Cortex of kidney (tissue), 1 donor: ENCODE results near the gene DNAJC1.

ENCODE experiments used
- DNase-seq: peaks from one replicate; lab custom pipeline; 2025; lab: John Stamatoyannopoulos, UW

The DNAJC1 gene

GRCh38 chr10:21961847-21962246 lies 41.7 kb downstream of the DNAJC1 start:
- DNase-seq, result no peak

DNA sequence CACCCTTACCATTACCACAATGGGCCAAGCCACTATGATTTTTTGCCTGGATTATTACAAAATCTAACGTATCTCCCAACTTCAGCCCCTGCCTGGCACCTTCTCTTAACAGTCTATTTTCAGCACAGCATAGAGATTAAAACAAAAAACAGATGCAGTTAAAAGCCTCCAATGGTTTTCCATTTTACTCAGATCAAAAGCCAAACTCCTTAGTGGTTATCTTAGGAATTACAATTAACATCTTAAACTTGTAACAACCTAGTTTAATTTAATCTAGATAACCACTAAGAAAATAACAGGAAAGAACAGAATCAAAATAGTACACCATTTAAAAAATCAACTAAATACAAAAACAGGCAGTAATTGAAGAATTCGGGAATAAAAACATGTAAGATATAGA lies 43.5 kb downstream of the DNAJC1 start:
- DNase-seq, result no peak

DNA sequence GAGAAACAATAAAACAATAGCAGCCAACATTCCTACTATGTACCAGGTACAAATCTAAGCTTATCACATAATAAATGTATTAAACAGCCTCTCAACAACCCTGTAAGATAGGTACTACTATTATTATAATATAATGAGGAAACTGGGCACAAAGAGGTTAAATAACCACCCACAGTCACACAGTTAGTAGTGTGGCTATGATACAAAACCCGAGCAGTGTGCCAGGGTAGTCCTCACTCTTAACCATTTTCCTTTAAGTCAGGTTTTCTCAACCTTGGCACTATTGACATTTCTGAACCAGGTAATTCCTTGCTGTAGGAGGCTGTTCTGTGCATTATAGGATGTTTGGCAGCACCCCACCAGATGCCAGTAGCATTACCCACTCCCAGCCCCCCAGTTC lies 48.8 kb downstream of the DNAJC1 start:
- no peak for DNase-seq

GRCh38 chr10:21954132-21954531 lies 49.4 kb downstream of the DNAJC1 start:
- no peak for DNase-seq

DNA sequence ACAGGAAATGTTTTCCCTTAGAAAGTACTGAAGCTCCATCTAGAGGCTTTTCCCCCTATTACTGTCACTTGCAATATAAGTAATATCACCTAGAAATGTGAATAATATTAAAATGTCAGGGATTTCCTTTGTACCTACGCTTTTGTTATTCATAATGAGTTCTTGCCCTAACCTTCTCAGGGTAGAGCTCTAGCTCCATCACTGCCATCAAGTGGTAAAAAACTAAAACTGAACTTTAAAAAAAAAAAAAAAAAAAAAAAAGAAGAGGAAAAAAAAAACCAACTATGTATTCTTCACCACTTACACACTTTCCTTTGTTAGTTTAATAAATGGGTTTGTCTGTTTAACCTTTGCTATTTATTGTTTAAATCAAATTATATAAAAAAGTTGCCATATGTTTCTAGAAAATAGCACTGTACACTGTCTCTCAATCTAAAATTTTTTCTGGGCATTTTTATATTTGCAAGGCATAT lies 49.9 kb downstream of the DNAJC1 start:
- DNase-seq, result no peak

DNA sequence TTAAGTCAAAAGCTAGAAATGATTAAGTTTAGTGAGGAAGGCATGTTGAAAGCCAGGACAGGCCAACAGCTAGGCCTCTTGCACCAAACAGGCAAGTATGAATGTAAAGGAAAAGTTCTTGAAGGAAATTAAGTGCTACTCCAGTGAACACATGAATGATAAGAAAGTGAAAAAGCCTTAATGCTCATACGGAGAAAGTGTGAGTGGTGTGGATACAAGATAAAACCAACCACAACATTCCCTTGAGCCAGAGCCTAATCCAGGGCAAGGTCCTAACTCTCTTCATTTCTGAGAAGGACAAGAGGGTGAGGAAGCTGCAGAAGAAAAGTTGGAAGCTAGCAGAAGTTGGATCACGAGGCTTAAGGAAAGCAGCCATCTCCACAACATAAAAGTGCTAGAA lies 53.0 kb downstream of the DNAJC1 start:
- no peak for DNase-seq

- no peak for DNase-seq
Observed at GRCh38 chr10:21946946-21947345, 56.6 kb downstream of the DNAJC1 start.

- no peak for DNase-seq
Observed at GRCh38 chr10:21944727-21945386, 58.7 kb downstream of the DNAJC1 start.

GRCh38 chr10:21943633-21944265 lies 59.8 kb downstream of the DNAJC1 start:
- no peak for DNase-seq

DNA sequence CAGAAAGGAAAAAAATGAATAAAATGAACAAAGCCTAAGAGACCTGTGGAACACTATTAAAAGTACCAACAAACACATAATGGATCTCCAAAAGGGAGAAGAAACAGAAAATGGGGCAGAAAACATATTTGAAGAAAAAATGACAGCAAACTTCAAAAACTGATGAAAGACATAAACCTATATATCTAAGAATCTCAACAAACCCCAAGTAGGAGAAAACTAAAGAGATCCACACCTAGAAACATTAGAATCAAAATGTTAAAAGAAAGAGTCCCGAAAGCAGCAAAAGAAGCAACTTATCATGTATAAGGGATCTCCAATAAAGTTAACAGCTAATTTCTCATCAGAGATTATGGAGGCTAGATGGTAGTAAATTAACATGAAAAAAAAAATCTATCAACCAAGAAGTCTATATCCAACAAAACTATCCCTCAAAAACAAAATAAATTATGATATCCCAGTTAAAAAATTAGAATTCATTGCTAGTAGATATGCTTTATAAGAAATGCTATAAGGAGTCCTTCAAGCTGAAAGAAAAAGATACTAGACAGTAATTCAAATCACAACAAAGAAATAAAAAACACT lies 68.0 kb downstream of the DNAJC1 start:
- DNase-seq, result no peak

DNA sequence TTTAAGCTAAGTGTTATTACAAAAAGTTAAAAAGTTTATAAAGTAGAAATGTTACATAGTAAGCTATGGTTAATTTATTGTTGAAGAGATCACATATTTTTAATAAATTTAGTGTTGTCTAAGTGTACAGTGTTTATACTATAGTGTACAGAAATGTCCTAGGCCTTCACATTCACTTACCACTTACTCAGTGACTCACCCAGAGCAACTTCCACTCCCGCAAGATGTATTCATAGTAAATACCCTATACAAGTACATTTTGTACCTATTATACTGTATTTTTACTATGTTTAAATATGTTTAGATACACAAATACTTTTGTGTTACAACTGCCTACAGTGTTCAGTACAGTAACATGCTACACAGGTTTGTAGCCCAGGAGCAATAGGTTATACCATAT lies 69.2 kb downstream of the DNAJC1 start:
- no peak for DNase-seq

DNA sequence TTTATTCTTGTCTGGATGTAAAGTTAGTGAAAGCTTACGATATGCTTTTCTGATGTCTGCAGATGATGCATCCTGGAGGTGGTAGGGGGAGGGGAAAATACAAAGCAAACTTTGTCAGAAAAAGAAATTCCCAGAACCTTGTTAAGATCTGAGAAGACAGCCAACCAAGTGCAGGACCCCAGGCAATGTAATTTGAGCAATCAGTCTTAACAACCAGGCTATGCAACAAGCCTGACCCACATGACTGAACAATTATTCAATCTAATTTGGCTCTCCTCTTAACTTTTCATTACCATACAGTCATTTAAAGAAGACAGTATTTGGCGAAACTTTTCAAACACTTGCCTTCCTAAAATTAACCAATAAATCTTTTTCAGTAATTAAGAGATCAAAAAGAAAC lies 74.5 kb downstream of the DNAJC1 start:
- DNase-seq, result no peak

DNA sequence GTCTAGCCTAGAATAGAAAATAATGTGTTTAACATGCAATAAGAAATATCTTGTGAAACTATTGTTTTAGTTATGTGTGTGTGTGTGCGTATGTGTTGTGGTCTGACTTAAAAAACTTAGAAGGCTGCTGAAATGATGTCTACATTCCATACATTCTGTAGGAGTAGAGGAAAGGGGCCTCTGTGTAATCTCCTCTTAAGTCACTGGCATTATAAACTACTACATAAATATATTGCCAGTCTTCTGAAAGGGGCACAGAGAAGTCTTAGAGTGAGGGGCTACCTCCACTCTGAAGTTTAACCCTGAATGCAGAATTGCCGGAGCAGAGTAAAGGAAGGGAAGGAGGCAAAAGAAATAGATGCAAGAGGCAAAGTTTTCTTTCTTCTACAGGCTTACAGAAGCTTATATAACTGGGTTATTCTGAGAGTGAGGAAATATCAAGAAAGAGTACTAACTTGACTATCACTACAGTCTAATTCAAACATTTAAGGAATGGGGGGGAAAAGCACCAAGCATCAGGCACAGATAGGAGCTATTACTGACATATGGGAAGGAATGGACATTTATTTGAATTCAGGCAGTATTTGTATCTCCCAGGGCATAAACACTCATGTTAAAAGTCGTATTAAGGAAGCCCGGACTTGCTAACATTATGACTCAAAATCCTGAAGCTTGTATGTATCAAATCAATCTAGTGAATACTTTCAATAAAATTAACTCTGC lies 75.7 kb downstream of the DNAJC1 start:
- DNase-seq, result no peak

GRCh38 chr10:21926949-21927348 lies 76.6 kb downstream of the DNAJC1 start:
- DNase-seq, result no peak

DNA sequence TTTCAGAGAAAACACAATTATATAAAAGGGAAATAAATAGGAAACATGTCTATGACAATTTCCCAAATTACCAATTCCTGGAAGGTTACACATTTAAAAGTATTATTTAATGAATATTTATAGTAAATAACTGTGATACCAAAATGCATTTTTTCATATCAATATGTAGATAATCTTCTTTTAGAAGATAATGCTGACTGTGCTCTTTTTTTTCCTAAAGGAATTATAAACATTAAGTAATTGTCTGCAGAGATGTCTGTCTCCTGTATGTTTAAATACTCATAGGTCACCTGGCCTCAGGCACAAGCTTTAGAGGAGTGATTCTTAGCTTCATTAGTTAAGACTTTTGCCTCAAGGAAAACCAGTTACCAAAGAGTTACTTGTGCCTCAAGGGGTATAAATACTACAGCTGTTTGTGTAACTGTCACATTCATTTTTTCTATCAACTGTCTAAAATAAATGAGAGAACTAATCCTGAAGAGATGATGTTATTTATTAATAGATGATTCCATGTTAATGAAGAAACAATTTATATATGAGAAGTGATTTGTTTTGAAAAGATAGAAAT lies 77.1 kb downstream of the DNAJC1 start:
- DNase-seq, result no peak

GRCh38 chr10:21925851-21926250 lies 77.7 kb downstream of the DNAJC1 start:
- no peak for DNase-seq

GRCh38 chr10:21924511-21924910 lies 79.0 kb downstream of the DNAJC1 start:
- DNase-seq, result no peak

DNA sequence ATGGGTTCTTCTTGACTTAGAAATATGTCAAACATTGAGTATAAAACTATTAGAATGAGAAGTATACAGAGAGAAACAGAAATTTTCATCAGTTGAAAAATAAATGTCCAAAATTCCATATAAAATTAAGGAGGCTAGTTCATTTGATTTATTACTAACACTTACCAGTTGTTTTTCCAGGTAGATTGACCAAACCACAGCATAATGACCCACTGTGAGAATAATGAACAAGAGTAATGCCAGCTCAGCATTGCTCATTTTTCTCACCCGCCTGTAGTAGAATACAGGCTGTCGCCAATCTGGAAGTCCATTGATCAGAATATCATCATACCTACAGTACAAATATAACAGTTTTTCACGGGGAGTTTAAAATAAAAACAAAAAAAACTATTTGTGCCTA lies 82.9 kb downstream of the DNAJC1 start:
- DNase-seq, result no peak

GRCh38 chr10:21919906-21920305 lies 83.6 kb downstream of the DNAJC1 start:
- no peak for DNase-seq

- no peak for DNase-seq
Observed at GRCh38 chr10:21919117-21919516, 84.4 kb downstream of the DNAJC1 start.

DNA sequence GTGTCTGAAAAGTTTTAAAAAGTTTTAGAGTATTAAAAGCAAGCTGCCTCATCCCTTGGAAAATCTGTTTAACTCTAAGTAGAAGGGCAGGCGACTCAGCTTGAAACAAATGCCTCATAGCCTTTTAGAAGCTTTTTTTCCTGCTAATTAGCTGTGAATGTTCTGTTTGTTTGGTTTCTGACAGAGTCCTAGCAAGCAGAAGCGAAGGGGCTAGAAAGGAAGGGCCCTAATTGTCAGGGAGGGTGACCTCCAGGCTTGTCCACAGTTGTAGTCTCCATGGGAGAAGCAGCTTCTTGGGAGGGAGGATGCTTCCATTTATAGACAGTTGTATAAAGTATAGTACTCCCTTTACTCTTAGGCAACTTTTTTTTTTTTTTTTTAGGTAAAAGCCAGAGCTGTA lies 90.9 kb downstream of the DNAJC1 start:
- DNase-seq, result no peak

GRCh38 chr10:21910798-21911197 lies 92.7 kb downstream of the DNAJC1 start:
- no peak for DNase-seq

DNA sequence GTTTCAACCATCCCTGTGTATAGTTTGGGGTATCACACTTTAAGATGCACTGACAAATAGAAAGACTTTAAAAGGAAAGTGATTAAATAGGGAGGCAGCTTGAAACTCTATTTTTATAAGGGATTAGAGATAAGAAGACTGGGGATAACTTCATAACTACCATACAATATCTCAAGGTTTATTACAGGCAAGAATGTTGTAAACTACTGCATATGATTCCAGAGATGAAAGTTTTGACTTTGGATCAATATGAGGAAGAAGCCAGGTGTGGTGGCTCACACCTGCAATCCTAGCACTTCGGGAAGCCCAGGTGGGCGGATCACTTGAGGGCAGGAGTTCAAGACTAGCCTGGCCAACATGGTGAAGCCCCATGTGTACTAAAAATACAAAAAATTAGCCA lies 96.1 kb downstream of the DNAJC1 start:
- no peak for DNase-seq
